ENCODE measurements around the gene INPP5A.
"Not testable (repeated sequence)": the region's sequence is repeated elsewhere in the genome, so short reads cannot be mapped to it uniquely, and the experiment has no call there.

The INPP5A gene

GRCh38 chr10:132537684-132538001 is at the start of gene INPP5A:
INPP5A (plus strand) TSS chr10:132537787; CDS start chr10:132538097, 310 bp downstream.
- peak; percentile 80 to 82 for ATAC-seq

- no peak for ATAC-seq
Measured at GRCh38 chr10:132488231-132488821, 49.3 kb upstream of the INPP5A start.

- ATAC-seq: no peak
Measured at GRCh38 chr10:132489053-132489703, 48.4 kb upstream of the INPP5A start.

GRCh38 chr10:132489704-132490534 is 47.7 kb upstream of the INPP5A start:
- ATAC-seq: no peak

- ATAC-seq: not testable (repeated sequence)
Measured at GRCh38 chr10:132491534-132491933, 46.1 kb upstream of the INPP5A start.

GRCh38 chr10:132492323-132493025 is 45.1 kb upstream of the INPP5A start:
- ATAC-seq: no peak

- no peak for ATAC-seq
Measured at GRCh38 chr10:132493246-132493755, 44.3 kb upstream of the INPP5A start.

GRCh38 chr10:132493756-132494290 is 43.8 kb upstream of the INPP5A start:
- no peak for ATAC-seq

- ATAC-seq: no peak
Measured at GRCh38 chr10:132494866-132495630, 42.5 kb upstream of the INPP5A start.

GRCh38 chr10:132496360-132497062 is 41.1 kb upstream of the INPP5A start:
- no peak for ATAC-seq

GRCh38 chr10:132497063-132497680 is 40.4 kb upstream of the INPP5A start:
- ATAC-seq: no peak

GRCh38 chr10:132497861-132498561 is 39.6 kb upstream of the INPP5A start:
- ATAC-seq: no peak

- ATAC-seq: no peak
Measured at GRCh38 chr10:132498562-132499366, 38.8 kb upstream of the INPP5A start.

- no peak for ATAC-seq
Measured at GRCh38 chr10:132499367-132499685, 38.3 kb upstream of the INPP5A start.

GRCh38 chr10:132500781-132501415 is 36.7 kb upstream of the INPP5A start:
- ATAC-seq: no peak

GRCh38 chr10:132502544-132503300 is 34.9 kb upstream of the INPP5A start:
- ATAC-seq: no peak

GRCh38 chr10:132503581-132504421 is 33.8 kb upstream of the INPP5A start:
- ATAC-seq: no peak
